ENCODE results near the gene GALR3.
A peak's percentile ranks its signal among the peaks of the same experiment; 100 is the strongest.

Gene GALR3

DNA sequence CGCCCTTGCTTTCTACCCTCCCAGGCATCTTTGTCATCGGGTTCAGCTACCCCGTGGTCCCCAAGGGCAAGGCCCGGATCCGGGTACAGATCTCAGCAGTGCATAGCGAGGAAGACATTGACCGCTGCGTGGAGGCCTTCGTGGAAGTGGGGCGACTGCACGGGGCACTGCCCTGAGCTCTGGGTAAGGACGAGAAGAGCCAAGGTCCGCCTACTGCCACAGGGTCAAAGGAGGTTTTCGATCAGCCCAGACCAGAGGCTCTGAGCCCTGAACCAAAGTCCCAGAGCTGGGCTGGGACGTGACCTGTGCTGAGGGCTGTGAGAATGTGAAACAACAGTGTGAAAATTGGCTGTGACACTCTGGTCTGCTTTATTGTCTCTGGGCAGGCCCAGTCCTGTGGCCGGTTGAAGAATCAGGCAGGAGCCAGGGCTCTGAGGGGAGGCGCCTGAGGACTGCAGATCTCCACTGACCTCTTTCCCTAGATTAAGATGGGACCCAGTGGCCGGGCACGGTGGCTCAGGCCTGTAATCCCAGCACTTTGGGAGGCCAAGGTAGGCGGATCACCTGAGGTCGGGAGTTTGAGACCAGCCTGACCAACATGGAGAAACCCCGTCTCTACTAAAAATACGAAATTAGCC, 6.5 kb upstream of the GALR3 start:
- no peak for DNase-seq (ENCODE audit: low read depth)
- no peak overlapping the region for H3K4me3 ChIP-seq (ENCODE audit: low read length)
- TF ChIP-seq, protein P1, sequence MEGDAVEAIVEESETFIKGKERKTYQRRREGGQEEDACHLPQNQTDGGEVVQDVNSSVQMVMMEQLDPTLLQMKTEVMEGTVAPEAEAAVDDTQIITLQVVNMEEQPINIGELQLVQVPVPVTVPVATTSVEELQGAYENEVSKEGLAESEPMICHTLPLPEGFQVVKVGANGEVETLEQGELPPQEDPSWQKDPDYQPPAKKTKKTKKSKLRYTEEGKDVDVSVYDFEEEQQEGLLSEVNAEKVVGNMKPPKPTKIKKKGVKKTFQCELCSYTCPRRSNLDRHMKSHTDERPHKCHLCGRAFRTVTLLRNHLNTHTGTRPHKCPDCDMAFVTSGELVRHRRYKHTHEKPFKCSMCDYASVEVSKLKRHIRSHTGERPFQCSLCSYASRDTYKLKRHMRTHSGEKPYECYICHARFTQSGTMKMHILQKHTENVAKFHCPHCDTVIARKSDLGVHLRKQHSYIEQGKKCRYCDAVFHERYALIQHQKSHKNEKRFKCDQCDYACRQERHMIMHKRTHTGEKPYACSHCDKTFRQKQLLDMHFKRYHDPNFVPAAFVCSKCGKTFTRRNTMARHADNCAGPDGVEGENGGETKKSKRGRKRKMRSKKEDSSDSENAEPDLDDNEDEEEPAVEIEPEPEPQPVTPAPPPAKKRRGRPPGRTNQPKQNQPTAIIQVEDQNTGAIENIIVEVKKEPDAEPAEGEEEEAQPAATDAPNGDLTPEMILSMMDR (conservative IDR thresholded peaks at IDR 0.05; ENCODE audit: low read length), result no peak

DNA sequence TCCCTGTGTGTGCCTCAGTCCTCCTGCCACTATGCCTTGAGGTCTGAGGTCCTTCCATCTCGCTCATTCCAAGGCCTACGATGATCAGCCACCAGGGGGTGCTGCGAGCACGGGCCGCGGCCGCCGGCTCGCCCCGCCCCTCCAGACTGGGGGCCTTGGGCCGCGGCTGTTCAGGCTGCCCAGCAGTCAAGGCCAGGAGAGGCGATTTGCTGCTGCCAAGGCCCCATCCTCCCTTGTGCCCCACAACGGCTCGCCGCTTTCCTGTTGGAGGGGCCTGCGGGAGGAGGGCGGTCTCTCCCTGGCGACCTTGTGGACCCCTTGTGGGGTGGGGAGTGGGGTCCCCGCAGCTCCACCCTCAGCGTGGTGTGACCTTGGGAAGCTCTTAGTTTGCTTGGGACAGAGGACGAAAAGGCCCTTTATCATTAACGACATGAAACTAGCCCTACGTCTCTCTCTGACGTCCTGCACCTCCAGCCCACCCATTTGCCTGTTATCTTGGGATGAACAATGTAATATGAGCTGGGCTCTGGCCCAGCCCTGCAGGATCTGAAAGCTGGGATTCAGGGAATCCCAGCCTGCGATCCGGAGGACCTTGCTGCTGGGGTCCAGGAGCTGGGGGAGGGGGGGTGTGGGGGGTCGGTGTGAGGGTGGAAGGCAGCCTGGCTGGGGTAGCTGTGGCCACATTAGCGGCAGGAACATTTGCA, 5.3 kb upstream of the GALR3 start:
- DNase-seq (ENCODE audit: low read depth), result peak; percentile 69
- TF ChIP-seq, protein P1 (conservative IDR thresholded peaks at IDR 0.05; ENCODE audit: low read length), result peak; percentile 71
- peak overlapping the region; percentile 41 for H3K4me3 ChIP-seq (ENCODE audit: low read length)

DNA sequence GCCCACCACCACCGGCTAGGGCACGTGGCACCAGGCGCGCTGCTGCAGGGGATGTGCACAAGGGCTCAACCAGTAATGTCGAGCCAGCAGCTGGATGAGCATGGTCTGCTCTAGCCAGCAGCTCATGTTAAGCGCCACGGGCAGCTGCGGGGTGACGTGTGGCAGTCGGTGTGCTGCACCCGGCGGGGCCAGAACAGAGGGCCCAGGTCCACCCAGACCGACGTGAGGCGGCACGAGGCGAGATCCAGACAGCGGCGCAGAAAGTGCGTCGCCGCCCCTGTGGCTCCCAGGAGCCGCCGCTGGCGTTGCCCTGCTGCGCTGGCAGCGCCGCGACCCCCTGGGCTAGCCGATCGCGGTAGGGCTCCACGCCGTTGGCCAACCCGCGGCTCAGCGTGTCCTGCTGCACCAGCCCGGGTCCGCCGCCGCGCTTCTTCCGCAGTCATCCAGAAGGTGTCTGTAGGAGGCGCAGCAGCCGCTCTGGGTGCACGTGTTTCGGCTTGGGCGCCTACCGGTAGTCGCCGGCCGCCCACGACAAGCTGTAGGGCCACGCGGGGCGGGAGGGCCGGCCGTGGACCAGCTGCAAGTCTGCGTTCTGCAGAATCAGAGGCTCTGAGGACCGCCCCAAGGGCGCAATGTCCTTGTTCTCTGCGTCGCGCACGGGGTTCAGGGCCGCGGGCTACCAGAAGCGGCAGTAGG, 4.6 kb upstream of the GALR3 start:
- peak overlapping the region; percentile 15; the same call in 1 of the 2 replicates for H3K4me3 ChIP-seq (ENCODE audit: low read length)
- no peak for DNase-seq (ENCODE audit: low read depth)
- TF ChIP-seq, protein P1 (conservative IDR thresholded peaks at IDR 0.05; ENCODE audit: low read length), result peak; percentile 43

DNA sequence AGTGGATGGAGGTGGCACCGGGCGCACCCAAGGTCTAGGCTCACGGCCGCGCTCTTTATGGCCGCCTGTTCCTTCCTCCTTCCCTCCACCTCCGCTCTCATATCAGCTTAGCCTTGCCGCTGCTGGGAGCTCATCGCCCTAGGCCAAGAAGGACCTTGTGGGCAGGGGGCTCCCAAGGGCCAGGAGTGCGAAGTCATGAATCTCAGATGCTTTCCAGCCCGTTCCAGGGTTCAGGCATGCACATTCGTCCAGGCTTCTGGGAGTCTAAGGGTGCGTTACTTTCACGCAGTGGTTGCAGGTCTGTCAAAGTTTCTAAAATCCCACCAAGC, 4.1 kb upstream of the GALR3 start:
- TF ChIP-seq, protein P1 (conservative IDR thresholded peaks at IDR 0.05; ENCODE audit: low read length), result no peak
- no peak for DNase-seq (ENCODE audit: low read depth)
- peak overlapping the region; percentile 15; the same call in 1 of the 2 replicates for H3K4me3 ChIP-seq (ENCODE audit: low read length)

DNA sequence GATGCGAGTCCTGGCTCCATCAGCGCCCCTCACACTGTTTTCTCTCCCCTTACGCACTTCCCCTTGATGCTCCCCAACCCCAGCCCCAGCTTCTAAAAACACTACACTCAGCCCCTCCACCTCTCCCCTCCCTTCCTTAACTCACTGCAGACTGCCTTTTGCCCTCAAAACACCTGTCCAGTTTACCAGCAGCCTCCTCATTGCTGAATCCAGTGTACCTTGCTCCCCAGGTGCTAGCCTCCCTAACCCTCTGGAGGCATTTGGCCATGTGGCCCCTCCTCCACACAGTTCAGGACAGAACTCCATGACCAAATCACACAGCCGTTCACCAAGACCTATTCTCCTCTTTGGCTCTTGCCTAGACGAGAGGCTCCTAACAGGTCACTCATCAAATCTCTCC, 2.8 kb upstream of the GALR3 start:
- DNase-seq (ENCODE audit: low read depth), result no peak
- TF ChIP-seq, protein P1 (conservative IDR thresholded peaks at IDR 0.05; ENCODE audit: low read length), result no peak
- H3K4me3 ChIP-seq (ENCODE audit: low read length), result no peak overlapping the region

DNA sequence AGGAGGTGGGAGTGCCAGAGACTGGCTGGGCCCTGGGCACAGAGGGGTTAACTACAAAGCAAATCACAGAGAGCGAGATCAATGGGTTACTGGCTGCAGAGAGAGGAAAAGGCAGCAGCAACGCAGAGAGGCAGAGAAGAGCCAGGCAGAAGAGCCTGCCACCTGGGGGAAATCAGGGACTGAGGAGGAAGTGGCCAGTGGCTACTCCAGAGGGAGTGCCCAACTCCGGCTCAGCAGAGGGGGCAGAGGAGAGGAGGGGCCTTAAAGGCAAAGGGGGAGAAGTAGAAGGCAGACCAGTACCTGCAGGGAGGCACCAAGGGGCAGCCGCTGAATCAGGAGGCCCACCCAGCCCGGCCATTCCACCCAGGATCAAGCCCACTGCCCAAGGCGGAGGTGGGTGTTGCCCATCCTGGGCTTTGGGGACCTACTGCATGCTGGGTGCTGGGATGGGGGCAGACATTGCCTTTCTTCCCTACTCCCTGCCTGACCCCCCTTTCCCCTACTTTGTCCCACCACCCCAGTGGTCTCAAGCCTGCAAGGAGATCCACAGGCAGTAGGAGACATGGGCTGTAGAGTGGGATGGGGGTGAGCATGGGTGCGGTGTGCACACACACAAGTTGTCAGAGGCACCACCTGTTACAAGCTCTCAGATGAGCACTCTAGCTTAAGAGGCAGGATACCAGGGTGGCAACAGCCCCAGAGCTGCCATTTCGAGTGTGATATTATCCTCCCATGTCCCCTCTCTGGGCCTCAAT, 926 bp upstream of the GALR3 start:
- TF ChIP-seq, protein P1 (conservative IDR thresholded peaks at IDR 0.05; ENCODE audit: low read length), result no peak
- no peak for DNase-seq (ENCODE audit: low read depth)
- no peak overlapping the region for H3K4me3 ChIP-seq (ENCODE audit: low read length)

All from AG10803 (cell line).